Activated T-cell treated with anti-CD3 and anti-CD28 coated beads, Interleukin-2, amount 50 U/mL, for 4 hours (primary cell): Measurements from ENCODE around the gene FADD. TPM values are rescaled to one million over a fixed set of nuclear protein-coding genes. Genes with fewer than 3 reads are reported as not detected.
A peak's percentile ranks its signal among the peaks of the same experiment; 100 is the strongest.

ENCODE experiments used
- ATAC-seq, 2 donors: fragments of 200-7000 bp; cut with Tn5 transposase; one replicate each; pipeline ENCODE4 v1.10.0; 2021
- DNase-seq: peaks from one replicate; pipeline ENCODE4 v3.0.0-alpha.2; 2020
- H3K27me3 Mint-ChIP-seq: one replicate; pipeline ENCODE4 v1.8.0; 2021; ENCODE audit warnings: low read depth, mixed read lengths
- H3K36me3 Mint-ChIP-seq: one replicate; pipeline ENCODE4 v1.8.0; 2022; ENCODE audit warnings: mixed read lengths; ENCODE audit not compliant: insufficient read depth
- H3K4me1 Mint-ChIP-seq: one replicate; pipeline ENCODE4 v1.8.0; 2021; ENCODE audit warnings: low read depth, mixed read lengths
- H3K4me3 Mint-ChIP-seq: one replicate; pipeline ENCODE4 v1.8.0; 2021; ENCODE audit warnings: mild to moderate bottlenecking, moderate library complexity, mixed read lengths
- H3K9me3 Mint-ChIP-seq: one replicate; pipeline ENCODE4 v1.8.0; 2021; ENCODE audit warnings: mixed read lengths
- total RNA-seq, 3 donors: library from RNA; stranded (reverse); gene quantifications; one replicate each; pipeline ENCODE4 v1.2.1, GENCODE V29; 2021

The FADD gene
- total RNA-seq, 3 donors from 2014 or later = 34.7 to 41.7 (median 38.6) TPM

- no peak for DNase-seq
- Mint-ChIP-seq H3K4me1 (no peaks in the 10 kb centered on the region), H3K9me3 (no peaks in the 10 kb centered on the region), H3K4me3 (no peak overlapping the region), H3K36me3 (no peaks in the 10 kb centered on the region), H3K27me3 (peaks cover 25% of the 10 kb centered on the region)
- ATAC-seq = no peak
Measured at GRCh38 chr11:70170596-70171210, 32.4 kb upstream of the FADD start.

GRCh38 chr11:70173018-70173417 lies 30.1 kb upstream of the FADD start:
- Mint-ChIP-seq H3K4me3 (no peak overlapping the region), H3K27me3 (peaks cover 14% of the 10 kb centered on the region), H3K36me3 (no peaks in the 10 kb centered on the region), H3K9me3 (no peaks in the 10 kb centered on the region), H3K4me1 (no peaks in the 10 kb centered on the region)
- no peak for DNase-seq
- ATAC-seq = no peak

DNA sequence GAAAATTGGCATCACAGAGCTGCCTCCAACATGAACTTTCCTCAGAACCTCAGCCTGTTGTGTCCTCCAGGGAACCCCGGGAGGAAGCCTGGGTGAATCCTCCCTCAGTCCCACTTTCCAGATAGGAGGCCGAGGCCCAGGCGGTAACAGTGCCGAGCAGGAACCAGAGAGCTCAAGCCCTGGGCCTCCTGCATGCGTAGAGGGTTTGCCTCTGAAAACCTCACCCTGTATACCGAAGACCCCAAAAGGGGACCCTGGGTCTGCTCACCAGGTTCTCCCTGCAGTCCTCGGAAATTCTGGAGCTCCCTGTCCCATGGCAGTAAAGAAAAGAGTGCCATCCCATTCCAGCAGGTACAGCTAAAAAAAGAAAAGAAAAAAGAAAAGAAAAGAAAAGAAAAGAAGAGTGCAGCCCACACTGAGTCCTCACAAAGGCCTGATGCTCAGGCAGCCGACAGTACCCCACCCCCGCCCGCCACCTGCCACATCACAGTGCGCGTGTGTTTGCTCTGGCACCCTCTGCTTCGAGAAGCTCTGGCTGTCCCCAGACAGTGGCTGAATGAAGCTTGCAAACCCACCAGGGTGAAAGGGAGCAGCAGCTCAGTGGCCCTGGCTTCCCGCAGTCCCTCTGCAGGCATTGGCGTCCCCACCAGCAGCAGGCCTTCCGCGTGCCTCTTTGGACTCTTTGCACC lies 28.4 kb upstream of the FADD start:
- ATAC-seq (no peak), DNase-seq (no peak)
- Mint-ChIP-seq H3K4me1 (no peaks in the 10 kb centered on the region), H3K36me3 (no peaks in the 10 kb centered on the region), H3K27me3 (peaks cover 5% of the 10 kb centered on the region), H3K9me3 (no peaks in the 10 kb centered on the region), H3K4me3 (no peak overlapping the region)

DNA sequence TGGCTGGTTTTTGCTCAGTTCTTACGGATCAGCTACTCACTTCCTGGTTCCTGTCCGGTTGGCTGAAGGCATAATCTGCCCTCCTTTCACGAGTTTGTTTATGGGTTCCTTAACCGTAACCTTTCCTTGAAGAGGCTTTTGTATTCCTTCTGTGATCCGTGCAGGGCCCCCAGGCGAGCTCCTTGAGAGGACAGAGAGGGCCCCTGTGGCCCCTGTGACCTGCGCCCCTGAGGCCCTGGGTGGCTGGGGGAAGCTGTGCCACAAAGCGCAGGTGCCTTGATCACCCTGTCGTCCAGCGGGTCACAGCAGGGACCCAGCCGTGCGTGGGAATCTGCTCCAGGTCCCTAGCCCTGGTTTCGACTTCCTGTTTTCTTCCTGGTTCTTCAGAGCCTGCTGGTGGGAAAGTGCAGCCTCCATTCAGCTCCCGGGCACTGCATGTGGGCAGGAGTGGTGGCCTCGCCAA lies 27.8 kb upstream of the FADD start:
- ATAC-seq = no peak
- Mint-ChIP-seq H3K36me3 (no peaks in the 10 kb centered on the region), H3K4me3 (no peak overlapping the region), H3K27me3 (peaks cover 2% of the 10 kb centered on the region), H3K9me3 (no peaks in the 10 kb centered on the region), H3K4me1 (no peaks in the 10 kb centered on the region)
- no peak for DNase-seq

- H3K9me3 Mint-ChIP-seq = no peaks in the 10 kb centered on the region
- no peaks in the 10 kb centered on the region for H3K36me3 Mint-ChIP-seq
- H3K27me3 Mint-ChIP-seq = no peaks in the 10 kb centered on the region
- no peaks in the 10 kb centered on the region for H3K4me1 Mint-ChIP-seq
- ATAC-seq (peak in 1 of 2 donors; percentile 56), DNase-seq (peak; percentile 42)
- H3K4me3 Mint-ChIP-seq = no peak overlapping the region
Measured at GRCh38 chr11:70176940-70177689, 26.0 kb upstream of the FADD start.

DNA sequence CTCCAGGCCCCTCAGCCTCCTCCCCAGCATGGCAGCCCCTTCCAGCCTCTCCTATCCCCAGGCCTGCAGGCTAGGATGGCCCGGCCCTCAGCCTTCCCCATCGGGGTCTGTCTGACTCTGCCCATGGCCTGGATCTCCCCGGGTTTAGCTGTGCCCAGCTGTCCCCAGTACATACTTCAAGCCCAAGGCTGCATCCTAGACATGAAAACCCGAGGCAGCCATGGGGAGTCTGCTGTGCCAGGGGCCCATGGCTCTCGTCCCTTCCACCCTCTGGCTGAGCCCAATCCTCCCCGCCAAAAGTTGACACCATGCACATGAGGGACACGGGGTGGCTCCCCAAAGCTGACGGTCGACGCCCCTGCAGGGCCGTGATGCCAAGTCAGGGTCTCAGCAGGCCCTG lies 22.2 kb upstream of the FADD start:
- H3K27me3 Mint-ChIP-seq = peaks cover 6% of the 10 kb centered on the region
- H3K9me3 Mint-ChIP-seq = no peaks in the 10 kb centered on the region
- H3K36me3 Mint-ChIP-seq = no peaks in the 10 kb centered on the region
- H3K4me1 Mint-ChIP-seq = no peaks in the 10 kb centered on the region
- ATAC-seq (no peak), DNase-seq (no peak)
- H3K4me3 Mint-ChIP-seq = no peak overlapping the region

GRCh38 chr11:70182266-70182665 lies 20.8 kb upstream of the FADD start:
- no peaks in the 10 kb centered on the region for H3K9me3 Mint-ChIP-seq
- DNase-seq (no peak), ATAC-seq (no peak)
- no peaks in the 10 kb centered on the region for H3K36me3 Mint-ChIP-seq
- H3K27me3 Mint-ChIP-seq = peaks cover 6% of the 10 kb centered on the region
- no peaks in the 10 kb centered on the region for H3K4me1 Mint-ChIP-seq
- no peak overlapping the region for H3K4me3 Mint-ChIP-seq

GRCh38 chr11:70183032-70183431 lies 20.1 kb upstream of the FADD start:
- Mint-ChIP-seq H3K27me3 (peaks cover 6% of the 10 kb centered on the region), H3K4me3 (no peak overlapping the region), H3K9me3 (no peaks in the 10 kb centered on the region), H3K36me3 (no peaks in the 10 kb centered on the region), H3K4me1 (no peaks in the 10 kb centered on the region)
- DNase-seq (no peak), ATAC-seq (no peak)

DNA sequence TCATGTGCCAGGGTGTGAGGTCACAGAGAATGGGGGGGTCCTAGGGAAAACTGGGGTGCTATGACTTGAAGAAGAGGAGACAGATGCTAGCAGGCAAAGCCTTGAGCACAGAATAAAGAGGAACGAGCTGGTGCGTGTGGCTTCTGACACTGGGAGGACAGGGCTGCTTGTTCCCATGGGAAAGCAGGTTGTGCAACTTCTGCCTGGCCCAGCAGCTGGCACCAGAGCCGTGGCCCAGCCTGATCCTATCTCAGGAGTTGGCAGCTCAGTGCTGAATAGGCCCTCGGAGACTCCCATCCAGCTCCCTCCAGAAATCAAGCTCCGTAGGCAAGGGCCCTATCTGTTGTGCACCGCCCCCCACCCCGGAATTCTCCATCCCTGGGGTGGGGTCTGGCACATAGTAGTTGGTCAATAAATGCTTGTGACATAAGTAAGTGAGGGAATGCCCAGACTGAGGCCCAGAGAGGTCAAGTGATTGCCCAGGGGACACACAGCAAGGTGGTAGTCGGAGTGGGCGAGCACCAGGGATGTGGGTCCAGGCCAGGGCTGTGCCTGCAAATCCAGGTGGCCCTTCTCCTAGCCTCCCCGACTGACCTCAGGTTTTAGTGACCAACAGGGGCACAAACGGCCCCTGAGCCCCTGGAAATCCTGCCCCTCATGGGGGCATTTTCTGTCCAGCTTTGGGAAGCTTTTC lies 19.5 kb upstream of the FADD start:
- no peaks in the 10 kb centered on the region for H3K4me1 Mint-ChIP-seq
- ATAC-seq (no peak), DNase-seq (no peak)
- no peak overlapping the region for H3K4me3 Mint-ChIP-seq
- no peaks in the 10 kb centered on the region for H3K36me3 Mint-ChIP-seq
- no peaks in the 10 kb centered on the region for H3K9me3 Mint-ChIP-seq
- peaks cover 6% of the 10 kb centered on the region for H3K27me3 Mint-ChIP-seq

- no peak for ATAC-seq
- no peak for DNase-seq
- no peak overlapping the region for H3K4me3 Mint-ChIP-seq
- no peaks in the 10 kb centered on the region for H3K9me3 Mint-ChIP-seq
- no peaks in the 10 kb centered on the region for H3K4me1 Mint-ChIP-seq
- peaks cover 6% of the 10 kb centered on the region for H3K27me3 Mint-ChIP-seq
- H3K36me3 Mint-ChIP-seq = no peaks in the 10 kb centered on the region
Measured at GRCh38 chr11:70184396-70184795, 18.7 kb upstream of the FADD start.

DNA sequence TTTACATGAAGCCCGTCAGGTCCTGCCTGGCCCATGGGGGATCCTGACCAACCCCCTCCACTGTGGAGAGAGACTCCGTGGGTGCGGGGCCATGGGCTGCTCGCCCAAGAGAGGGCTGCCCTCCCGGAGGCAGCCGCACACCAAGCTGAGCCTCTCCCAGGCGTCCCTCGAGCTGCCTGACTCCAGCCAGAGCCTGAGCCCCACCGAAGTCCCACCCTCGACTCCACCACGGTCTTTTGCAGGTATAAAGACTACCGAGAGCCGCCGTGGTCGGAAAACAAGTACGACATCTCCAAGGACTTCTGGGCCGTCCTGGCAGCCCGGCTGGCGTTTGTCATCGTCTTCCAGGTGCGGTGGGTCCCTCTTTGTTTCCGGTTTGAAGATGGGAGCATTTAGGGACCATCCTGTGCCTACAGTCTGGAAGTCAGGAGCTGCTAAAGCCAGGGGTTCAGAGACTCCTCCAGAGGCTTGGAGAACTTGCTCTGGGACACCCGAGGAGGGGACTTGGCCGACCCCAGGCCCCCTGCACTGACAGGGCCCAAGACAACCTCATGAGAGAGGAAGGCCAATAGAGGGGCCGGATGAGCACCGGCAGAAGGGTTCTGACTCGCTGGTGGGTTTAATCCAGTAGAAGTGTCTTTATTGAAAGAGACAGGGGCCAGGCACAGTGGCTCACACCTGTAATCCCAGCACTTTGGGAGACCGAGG lies 17.6 kb upstream of the FADD start:
- Mint-ChIP-seq H3K9me3 (no peaks in the 10 kb centered on the region), H3K27me3 (peaks cover 10% of the 10 kb centered on the region), H3K4me1 (no peaks in the 10 kb centered on the region), H3K4me3 (no peak overlapping the region), H3K36me3 (no peaks in the 10 kb centered on the region)
- ATAC-seq (no peak), DNase-seq (no peak)

DNA sequence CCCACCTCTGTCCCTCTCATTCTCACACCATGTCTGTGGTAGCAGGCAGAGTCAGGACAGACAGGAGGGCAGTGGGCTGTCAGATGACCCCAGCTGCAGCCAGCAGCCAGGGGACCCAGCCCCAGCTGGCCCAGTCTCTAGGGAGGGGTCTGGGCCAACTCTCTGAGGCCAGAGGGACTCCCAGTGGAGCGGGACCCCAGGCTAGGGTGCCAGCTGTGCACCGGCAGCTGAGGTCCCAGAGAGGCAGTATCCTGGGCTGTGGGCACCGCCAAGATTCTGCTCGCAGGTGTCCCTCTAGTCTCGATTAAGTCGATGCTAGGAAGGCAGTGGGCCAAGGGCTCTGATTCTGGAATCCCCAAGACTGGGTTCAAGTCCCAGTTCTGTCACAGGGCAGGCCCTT lies 16.7 kb upstream of the FADD start:
- Mint-ChIP-seq H3K9me3 (no peaks in the 10 kb centered on the region), H3K36me3 (no peaks in the 10 kb centered on the region), H3K4me3 (no peak overlapping the region), H3K4me1 (peaks cover 2% of the 10 kb centered on the region), H3K27me3 (peaks cover 10% of the 10 kb centered on the region)
- DNase-seq = no peak
- no peak for ATAC-seq

- no peak for DNase-seq
- Mint-ChIP-seq H3K9me3 (no peaks in the 10 kb centered on the region), H3K4me3 (no peak overlapping the region), H3K4me1 (peaks cover 3% of the 10 kb centered on the region), H3K27me3 (peaks cover 10% of the 10 kb centered on the region), H3K36me3 (no peaks in the 10 kb centered on the region)
- no peak for ATAC-seq
Measured at GRCh38 chr11:70186936-70187335, 16.2 kb upstream of the FADD start.

GRCh38 chr11:70187771-70188170 lies 15.3 kb upstream of the FADD start:
- no peaks in the 10 kb centered on the region for H3K9me3 Mint-ChIP-seq
- H3K4me1 Mint-ChIP-seq = peaks cover 3% of the 10 kb centered on the region
- no peak overlapping the region for H3K4me3 Mint-ChIP-seq
- DNase-seq = no peak
- ATAC-seq = no peak
- H3K36me3 Mint-ChIP-seq = no peaks in the 10 kb centered on the region
- H3K27me3 Mint-ChIP-seq = peaks cover 13% of the 10 kb centered on the region
